GM18517 (cell line): ENCODE results near the gene HOXB4.

Experiments used
- ATAC-seq: cut with Tn5 transposase; IDR thresholded peaks from one replicate; pipeline ENCODE4 v1.9.1; 2021; ENCODE audit warnings: mild to moderate bottlenecking, moderate library complexity; ENCODE audit not compliant: unreplicated experiment

HOXB4 gene

DNA sequence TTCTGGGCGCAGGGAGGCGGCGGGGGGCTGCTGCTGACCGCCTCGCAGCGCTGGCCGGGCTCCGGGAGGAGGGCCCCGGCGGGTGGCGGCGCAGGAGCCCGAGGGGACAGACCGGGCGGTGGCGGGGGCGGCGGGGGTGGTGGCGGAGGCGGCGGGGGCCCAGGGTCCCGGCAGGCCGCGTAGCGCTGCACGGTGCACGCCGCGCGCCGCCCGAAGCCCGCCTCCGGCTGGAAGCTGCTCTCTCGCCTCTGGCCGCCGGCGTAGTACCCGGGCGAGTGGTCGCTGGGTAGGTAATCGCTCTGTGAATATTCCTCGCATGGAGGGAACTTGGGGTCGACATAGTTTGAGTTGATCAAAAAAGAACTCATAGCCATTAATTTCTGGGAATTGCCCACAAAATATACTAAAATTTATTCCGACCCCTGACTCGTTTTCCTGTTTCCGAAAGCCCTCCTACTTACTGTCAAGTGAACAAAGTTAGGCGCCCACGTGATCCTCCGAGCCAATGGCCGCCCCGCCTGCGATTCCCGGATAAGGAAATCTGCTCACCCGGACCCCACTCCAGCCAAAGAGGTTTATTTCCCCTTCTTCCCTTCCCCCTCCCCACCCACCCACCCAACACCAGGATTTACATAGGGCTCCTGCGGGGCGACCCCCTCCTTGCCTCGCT, at the start of gene HOXB4:
Gene HOXB4, minus strand, starts transcription at position 405 of the 670 bp plus-strand sequence. Its CDS starts 31 bp downstream, at position 374.
- no peak for ATAC-seq

DNA sequence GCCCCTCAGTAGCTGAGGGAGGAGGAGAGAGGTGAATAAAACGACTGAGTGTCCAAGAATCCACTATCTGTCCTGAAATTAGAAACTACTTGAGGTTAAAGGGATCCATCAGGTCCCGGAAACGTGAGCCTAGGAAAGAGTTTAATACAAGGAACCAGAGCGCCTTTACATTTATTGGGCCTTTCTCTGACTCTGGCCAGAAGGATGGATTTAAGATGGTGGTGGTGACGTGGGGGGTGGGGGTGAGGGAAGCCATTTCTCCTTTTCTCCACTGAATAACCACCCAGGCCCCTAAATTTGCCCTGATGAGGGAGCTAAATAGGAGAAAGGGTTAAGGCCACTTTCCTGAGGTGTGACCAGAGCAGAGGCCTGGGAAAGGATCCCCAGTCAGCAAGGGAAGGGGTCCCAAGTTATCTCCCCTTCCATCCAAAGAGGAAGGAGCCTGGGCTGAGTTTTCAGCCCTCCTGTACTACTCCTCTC, 49.0 kb upstream of the HOXB4 start:
- no peak for ATAC-seq

DNA sequence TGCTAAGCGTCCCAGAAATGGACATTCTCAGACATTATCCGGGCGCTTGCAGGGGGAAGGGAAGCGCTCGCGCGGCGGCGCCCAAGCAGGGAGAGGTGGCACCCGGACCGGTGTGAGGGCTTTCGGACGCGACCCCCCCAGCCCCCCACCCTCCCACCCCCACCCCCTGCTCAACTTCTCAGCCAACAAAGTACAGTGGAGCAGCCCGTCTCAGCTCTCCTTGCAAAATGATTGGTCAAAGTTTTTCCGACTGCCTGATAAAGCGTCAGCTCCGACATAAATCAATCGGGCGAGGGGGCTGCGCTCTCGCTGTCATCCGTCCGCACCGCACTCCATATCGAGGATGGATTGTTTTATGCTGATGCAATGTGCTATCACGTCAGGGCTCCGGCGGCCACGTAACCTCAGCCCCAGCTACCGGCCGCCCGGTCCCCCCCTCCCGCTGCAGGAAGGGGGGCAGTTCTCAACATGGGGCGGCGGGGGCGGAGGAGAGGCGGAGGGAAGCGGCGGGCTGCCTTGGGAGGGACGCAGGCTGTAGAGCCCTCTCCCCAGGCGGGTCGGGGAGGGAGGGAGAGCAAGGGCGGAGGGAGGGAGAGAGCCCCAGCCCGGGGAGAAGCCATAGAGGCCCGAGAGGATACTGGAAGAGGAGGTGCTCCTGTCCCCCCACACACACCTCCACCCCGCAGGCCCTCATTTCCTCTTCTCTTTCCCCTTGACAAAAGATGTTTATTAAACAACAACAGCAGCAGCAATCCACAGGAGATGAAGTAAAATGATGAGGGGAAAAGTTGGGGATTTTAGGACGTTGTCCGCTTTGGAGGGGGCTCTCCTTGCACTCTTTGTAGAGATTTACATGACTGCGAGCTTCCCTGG, 48.3 kb upstream of the HOXB4 start, which contains the start of gene HOXB9:
Gene HOXB9, minus strand, starts transcription at position 114 of the 873 bp plus-strand sequence. Its CDS starts 89 bp downstream, at position 25.
- no peak for ATAC-seq

DNA sequence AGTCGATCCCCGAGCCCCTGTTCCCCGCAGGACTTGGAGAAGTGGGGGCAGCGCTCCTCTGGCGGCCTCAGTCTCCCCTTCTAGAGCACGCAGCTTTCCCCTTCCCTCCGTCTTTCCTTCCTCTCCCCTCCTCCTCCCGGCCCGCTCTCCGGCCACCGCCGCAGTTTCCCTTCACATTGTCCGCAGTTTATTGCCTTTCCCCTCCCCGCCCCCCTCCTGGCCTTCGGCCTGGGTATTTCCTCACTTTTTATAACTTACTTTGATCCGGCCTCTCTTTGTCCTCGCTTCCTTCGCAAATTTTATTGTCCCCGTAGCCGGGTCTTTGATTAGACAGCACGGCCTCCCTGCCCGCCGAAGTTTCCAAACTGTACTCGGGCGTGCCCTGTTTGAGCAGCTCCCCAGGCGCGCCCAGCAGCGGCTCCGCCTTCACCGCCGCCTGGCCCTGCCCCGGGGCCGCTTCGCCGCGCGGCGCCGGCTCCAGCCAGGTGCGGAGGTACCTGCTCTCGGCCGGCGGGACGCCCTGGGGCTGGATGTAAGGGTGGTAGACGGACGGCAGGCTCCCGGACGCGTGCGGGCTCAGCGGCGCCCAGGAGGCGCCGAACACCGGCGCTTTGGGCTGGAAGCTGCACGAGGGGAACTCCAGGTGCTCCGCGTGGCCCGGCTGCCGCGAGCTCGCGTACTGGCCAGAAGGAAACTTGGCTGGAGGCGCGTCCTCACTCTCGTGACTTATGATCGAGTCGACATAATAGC, 47.5 kb upstream of the HOXB4 start:
- no peak for ATAC-seq

- ATAC-seq, result no peak
Measured at GRCh38 chr17:48624544-48625494, 46.7 kb upstream of the HOXB4 start.

GRCh38 chr17:48624118-48624517, 46.0 kb upstream of the HOXB4 start:
- no peak for ATAC-seq

DNA sequence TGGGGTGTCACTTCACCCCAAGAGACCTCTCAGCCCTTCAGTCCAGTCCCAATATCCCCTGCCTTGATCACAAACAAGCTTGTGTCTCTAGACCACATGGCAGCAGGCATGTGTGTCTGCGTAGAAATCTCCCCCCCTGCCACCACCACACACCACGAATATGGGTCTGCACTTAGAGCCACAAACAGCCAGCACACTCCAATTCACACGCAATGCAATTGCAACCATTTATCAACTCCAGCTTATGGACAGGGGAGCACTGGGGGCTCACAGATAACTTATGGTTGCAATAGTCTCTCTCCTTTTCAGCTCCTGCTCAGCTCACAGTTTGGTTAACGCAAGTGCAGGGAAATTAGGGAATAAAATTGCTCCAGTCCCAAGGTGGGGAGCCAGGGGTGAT, 45.4 kb upstream of the HOXB4 start:
- no peak for ATAC-seq

DNA sequence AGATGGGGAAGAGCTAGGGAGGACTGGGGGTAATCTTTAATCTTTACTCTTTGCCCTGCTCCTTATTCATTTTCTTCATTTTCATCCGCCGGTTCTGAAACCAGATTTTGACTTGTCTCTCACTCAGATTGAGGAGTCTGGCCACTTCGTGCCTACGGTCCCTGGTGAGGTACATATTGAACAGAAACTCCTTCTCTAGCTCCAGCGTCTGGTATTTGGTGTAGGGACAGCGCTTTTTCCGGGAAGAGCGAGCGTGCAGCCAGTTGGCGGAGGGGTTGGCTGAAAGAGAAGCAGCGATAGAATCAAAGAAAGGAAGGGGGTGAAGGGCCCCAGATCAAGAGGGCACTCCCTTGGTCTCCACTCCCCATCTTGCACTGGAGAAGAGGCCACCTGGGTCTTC, 44.7 kb upstream of the HOXB4 start:
- ATAC-seq, result no peak

DNA sequence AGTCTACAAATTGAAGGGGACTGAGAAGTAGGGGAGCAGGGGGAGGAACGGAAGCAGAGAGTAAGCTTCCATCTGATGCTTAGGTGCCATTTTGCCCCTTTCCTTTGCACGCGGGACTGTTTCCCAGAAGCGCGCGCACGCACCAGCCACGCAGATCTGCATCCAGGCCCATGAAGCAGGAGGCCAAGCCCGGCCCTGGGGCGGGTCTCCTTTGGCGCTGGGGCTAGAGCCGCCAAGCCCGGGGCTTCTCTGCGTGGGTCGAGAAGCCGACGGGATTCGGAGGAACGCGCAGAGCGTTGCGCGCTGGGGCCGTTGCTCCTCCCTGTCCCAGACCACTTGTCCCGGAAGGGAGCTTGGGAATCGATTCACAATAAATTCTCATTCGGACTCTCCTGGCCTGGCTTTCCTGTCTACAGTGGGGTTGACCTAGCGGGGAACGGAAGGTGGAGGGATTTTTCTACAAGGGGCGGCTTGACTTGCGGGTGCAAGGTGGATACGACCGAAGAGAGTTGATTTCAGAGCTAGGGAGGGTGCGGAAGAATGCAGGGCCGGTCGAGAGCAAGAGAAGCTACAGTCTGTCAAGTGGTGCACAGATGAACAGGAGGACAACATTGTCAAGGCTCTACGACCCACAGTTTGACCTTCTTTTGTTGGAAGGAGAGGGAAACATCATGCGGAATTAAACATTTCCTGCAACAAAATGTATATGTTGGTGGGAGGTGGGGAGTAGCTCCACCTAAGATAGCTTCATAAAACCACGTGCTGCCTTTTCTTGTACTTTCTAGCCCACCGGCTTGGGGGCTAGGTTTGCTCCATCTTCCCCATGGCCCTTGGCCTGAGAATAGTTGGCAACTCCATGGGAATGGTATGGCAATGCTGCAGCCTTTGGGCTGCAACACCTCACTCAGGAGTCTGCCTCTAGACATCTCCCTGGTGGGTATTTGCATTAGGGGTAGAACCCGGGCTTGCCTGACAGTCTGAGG, 43.6 kb upstream of the HOXB4 start:
- ATAC-seq, result no peak

- ATAC-seq, result no peak
Measured at GRCh38 chr17:48620461-48621139, 42.5 kb upstream of the HOXB4 start.

- ATAC-seq, result no peak
Measured at GRCh38 chr17:48619826-48620449, 41.8 kb upstream of the HOXB4 start.

DNA sequence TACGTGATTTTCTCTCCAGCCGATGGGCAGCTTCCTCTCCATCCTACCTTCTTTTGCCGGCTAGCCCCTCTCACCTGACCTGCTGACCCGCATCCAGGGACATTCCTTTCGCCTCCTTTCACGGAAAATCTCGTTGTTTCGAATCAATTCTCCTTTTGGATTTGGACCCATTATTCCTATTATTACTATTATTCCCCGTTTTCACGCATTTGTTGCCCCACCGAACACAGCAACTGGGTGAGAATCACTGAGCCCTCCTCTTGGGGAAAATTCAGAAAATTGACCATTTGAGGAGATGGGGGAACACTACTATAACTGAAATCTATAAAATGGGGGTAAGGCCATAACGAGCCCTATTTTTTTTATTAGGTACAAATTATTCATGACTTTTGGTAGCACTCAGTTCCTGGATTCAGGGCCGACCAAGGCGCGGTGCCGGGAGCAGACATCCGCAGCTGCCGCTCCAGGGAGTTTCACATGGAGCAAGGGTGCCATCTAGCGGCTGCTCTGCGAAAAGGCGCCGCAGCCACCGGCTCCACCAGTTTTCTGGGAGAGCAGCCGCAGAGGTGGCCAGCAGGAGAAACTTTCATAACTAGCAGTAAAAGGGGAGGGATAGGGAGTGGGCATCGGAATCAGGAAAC, 40.2 kb upstream of the HOXB4 start:
- ATAC-seq, result no peak

- no peak for ATAC-seq
Measured at GRCh38 chr17:48617471-48618255, 39.5 kb upstream of the HOXB4 start.

DNA sequence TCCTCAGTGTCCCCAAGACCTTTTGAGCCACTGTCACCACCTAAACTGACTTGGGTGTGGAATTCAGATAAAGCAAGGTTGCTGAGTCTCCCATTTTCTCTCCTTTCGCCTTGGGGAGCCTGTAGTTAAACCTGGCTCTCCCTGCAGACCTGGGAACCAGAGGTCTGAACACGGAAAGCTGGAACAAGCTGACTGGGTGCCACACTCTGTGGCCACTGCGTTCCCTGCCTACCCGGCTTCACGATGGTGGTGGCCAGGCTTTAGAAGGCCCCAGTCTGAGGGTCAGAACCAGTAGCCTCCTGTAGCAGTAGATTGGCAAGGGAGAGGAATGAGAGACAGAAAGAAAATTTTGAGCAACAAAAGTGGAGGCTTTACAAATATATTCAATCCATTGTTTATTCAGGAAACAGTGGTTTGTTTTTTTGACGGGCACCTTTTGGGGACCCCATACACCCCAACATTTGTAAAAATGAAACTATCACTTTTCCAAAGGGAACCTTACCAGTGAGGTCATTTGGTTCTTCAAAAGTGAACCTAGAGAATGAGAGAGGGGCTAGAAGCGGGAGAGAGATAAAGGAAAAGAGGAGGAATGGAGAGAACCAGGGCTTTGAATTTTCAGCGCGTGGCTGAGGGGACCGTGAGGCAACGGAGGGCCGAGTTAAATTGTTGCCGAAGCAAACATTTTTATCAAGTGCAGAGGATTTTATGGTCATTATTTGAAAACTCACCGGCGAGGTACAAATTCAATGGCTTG, 38.7 kb upstream of the HOXB4 start:
- no peak for ATAC-seq

GRCh38 chr17:48615963-48616716, 38.0 kb upstream of the HOXB4 start:
- ATAC-seq, result no peak
